GM18508 (cell line): ENCODE results near the gene SAFB.
A peak's percentile ranks its signal among the peaks of the same experiment; 100 is the strongest.
"Not testable (repeated sequence)": the region's sequence is repeated elsewhere in the genome, so short reads cannot be mapped to it uniquely, and the experiment has no call there.

Experiments
- ATAC-seq: cut with Tn5 transposase; IDR thresholded peaks from one replicate; pipeline ENCODE4 v1.9.1; 2021; ENCODE audit warnings: moderate number of reproducible peaks; ENCODE audit not compliant: insufficient read depth, unreplicated experiment

Gene SAFB

DNA sequence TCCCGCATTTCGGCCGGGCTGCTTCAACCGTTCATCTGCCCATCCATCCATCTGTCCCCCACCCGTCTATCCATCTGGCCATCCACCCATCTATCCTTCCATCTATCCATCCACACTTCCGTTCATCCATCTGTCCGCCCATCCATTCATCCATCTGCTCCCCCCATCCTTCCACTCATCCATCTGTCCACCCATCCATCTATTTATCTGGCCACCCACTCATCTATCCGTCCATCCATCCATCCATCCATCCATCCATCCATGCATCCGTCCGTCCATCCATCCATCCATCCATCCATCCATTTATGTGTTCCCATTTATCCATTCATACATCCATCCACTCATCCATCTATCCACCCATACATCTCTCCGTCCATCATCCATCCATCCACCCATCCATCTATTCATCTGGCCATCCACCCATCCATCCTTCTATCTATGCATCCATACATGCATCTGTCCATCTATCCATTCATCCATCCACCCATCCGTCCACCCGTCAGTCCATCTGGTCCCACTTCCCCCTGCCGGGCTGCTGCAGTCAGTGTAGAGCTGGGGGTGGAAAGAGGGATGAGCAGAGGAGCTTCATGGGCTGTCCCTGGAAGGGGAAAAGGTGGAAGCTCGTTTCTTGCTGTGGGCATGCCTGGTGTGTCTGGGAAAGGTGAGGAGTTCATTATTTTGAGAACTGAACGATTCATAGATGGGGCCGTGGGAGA is 58.7 kb downstream of the SAFB start:
- ATAC-seq = no peak

DNA sequence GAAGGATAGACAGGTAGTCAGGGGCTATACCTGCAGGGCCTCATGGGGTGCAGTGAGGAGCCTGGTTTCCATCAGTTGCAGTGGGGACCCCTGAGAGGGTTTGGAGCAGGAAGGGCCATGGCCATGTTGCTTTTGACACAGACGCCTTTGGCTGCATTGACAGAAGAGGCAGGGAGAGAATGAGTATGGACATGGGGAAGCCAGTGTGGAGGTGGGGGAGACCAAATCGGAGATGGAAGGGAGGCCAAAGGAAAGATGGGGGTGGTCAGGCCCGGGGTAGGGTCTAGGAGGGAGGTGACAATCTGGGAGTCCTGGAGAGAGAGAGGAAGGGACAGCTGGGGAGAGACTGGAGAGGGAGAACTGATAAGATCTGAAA is 59.2 kb downstream of the SAFB start:
- no peak for ATAC-seq

DNA sequence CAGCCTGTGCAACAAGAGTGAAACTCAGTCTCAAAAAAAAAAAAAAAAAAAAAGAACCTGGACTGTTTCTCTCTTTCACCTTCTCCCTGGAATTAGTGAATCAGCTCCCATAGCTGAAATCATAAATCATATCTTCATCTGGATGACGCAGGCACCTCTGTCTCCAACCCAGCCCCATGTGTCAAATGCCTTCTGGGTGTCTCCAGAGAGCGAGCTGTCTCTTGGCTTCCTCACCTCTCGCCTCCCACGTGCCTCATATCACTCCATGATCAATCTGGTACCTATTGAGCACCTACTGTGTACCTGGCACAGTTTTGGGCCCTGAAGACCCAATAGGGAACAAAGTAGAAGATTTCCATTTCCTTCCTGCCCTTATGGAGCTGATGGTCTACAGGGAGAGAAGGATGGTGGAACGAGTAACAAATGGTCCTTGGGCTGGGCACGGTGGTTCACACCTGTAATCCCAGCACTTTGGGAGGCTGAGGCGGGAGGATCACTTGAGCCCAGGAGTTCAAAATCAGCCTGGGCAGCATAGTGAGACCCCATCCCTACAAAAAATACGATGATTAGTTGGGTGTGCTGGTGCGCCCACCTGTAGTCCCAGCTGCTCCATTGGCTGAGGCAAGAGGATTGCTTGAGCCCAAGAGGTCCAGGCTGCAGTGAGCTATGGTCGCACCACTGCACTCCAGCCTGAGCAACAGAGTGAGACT is 60.4 kb downstream of the SAFB start:
- ATAC-seq = no peak

DNA sequence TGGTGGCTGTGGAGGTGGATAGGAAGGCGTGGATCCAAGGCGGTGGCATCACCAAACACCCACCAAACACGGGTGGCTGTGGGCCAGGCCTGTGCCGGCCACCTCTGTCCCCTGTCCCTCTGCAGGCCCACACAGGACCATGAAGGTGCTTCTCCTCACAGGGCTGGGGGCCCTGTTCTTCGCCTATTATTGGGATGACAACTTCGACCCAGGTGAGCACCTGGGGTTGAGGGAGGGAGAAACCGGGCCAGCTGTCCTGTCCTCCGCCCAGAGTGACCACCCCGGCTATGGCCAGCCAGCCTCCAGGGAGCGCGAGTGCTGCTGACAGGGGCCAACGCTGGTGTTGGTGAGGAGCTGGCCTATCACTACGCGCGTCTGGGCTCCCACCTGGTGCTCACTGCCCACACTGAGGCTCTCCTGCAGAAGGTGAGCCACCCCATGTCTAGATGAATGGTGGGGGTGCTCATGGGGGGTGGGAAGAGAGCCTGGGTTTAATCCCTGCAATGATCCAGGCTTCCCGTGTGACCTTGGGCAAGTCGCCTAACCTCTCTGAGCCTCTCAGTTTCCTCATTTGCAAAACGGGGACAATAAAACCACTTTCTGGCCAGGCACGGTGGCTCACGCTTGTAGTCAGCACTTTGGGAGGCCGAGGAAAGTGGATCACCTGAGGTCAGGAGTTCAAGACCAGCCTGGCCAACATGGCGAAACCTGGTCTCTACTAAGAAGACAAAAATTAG is 62.0 kb downstream of the SAFB start:
- no peak for ATAC-seq

DNA sequence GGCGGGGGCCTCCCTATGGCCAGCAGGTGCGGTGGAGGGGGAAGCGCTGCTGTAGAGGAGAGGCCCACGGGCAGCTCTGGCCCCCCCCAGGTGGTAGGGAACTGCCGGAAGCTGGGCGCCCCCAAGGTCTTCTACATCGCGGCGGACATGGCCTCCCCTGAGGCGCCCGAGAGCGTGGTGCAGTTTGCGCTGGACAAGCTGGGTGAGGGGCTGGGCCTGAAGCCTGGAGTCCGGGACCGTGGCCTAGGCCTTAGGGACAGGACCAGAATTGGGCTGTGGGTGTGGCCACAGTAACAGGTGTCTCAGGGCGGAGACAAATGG is 63.4 kb downstream of the SAFB start:
- no peak for ATAC-seq

DNA sequence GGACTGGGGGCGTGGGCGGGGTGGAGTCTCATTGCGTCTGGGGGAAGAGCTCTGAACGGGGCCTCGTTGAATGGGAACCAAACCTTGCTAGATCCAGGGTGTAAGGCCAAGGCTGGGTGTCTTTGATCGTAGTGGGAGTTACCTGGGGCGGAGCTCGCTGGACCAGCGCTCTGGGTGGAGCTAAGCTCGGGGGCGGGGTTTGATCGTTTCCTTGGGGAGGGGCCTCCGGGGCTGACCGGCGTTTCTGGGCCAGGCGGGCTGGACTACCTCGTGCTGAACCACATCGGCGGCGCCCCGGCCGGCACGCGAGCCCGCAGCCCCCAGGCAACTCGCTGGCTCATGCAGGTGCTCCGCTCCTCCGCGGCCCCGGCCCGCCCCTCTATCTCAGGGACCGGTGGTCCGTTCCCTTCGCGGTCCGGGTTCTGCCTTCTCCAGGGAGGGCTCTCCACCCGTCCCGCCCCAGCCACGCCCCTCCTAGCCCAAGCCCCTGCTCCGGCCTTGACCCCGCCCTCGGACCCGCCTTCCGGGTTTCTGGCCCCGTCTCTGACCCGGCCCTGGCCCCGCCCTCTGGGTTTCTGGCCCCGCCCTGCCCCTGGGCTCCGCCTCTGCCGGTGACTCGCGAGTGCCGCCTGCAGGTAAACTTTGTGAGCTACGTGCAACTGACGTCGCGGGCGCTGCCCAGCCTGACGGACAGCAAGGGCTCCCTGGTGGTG is 63.9 kb downstream of the SAFB start:
- ATAC-seq = peak; percentile 29

DNA sequence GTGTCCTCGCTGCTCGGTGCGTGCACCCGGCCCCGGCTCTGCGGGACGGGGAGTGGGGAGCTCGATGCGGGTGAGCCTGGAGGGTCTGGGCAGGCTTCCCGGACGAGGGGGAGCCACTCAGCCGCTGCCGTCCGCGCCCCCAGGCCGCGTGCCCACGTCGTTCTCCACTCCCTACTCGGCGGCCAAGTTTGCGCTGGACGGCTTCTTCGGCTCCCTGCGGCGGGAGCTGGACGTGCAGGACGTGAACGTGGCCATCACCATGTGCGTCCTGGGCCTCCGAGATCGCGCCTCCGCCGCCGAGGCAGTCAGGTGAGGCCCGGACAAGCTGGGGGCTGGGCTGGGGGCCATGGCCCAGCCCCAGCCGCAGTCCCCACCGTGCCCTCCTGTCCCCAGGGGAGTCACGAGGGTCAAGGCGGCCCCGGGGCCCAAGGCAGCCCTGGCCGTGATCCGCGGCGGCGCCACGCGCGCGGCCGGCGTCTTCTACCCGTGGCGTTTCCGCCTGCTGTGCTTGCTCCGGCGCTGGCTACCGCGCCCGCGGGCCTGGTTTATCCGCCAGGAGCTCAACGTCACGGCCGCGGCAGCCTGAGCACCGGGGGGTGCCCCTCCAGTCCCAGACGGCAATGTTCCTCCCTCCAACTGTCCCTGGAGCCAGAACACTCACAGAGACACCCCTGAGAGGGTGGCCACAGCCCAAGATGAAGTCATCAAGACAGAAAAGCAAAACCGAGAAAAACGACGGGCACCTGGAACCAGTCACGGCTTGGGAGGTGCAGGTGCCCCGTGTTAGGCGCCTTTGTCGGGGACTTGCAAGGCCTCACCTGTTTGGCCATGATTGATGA is 64.7 kb downstream of the SAFB start:
- no peak for ATAC-seq

DNA sequence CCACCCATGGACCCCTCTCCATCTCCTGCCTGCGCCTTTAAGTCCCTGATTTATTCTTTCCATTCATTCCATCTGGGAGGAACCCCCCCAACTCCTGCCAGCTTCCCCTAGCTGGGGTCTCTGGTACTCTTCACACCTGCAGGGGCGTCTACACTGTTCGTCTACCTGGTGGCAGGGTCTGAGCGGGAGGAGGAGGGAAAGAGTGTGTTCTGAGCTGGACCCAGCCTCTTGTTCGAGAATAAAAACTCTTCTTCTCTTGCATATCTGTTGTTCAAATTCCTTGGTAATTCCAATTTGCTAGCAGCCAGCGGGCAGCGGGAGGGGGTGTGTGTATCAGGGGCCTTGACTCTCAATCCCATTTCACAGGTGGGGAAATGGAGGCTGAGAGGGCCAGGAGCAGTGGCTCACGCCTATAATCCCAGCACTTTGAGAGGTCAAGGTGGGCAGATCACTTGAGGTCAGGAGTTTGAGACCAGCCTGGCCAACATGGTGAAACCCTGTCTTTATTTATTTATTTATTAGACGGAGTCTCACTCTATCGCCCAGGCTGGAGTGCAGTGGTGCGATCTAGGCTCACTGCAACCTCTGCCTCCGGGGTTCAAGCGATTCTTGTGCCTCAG is 65.5 kb downstream of the SAFB start:
- not testable (repeated sequence) for ATAC-seq

DNA sequence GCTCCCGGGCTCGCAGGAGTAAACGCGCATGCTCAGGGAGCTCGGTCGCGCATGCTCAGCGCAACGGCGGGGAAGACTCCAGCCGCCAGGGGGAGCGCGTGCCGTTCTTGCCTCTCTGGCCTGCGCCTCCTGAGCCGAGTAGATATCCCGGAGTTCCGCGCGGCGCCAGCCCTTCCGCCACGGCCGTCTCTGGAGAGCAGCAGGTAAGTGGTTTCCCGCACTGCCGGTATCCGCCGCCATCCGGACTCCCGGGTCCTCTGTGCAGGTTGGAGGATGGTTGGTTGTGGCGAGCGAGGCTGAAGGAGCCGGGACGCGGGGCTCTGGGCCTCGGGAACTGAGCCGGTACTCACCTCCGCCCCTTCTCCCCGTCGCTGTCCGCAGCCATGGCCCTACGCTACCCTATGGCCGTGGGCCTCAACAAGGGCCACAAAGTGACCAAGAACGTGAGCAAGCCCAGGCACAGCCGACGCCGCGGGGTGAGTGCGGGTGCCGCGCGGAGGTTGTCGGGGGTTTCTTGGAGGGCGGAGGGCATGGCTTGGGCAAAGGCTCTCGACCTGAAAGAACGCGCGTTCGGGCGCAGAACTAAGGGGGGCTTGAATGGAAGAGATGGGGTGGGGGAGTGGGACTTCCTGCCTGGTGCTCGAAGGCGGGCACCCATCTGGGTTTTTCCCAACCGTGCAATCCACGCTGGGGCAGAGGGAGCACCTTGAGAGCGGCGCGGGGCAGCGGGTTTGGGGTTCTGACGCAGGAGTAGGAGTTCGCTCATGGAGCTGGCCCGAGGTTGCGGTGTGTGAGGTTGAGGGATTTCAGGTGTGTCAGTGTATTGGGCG is 67.5 kb downstream of the SAFB start, which contains the start of gene RPL36:
Gene RPL36, plus strand, starts transcription at position 171 of the 830 bp plus-strand sequence. Its CDS starts 213 bp downstream, at position 384.
- ATAC-seq = no peak

DNA sequence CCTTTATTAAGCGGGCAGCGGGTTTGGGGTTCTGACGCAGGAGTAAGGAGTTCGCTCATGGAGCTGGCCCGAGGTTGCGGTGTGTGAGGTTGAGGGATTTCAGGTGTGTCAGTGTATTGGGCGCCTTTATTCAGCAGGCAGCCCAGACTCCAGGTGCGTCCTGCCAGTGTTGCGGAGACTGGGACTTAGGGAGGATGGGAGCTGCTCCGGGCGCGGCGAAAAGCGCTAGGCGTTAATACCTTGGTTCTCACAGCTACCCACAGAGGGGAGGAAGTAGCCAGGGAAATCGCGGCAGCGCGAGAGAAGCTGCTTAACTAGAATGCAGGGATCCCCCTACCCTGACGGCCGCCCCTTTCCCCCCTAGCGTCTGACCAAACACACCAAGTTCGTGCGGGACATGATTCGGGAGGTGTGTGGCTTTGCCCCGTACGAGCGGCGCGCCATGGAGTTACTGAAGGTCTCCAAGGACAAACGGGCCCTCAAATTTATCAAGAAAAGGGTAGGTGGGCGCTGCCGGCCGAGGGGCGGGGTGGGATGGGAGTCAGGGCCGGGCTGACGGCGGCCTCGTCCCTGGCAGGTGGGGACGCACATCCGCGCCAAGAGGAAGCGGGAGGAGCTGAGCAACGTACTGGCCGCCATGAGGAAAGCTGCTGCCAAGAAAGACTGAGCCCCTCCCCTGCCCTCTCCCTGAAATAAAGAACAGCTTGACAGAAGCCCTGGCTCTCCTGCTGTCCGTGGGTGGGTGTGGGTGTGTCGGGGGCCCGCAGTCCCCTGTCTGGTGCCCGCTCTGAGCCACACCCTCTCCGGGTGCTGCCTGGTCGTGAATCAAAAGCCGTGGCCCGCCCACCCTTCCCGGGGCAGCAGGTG is 68.3 kb downstream of the SAFB start:
- ATAC-seq = no peak

DNA sequence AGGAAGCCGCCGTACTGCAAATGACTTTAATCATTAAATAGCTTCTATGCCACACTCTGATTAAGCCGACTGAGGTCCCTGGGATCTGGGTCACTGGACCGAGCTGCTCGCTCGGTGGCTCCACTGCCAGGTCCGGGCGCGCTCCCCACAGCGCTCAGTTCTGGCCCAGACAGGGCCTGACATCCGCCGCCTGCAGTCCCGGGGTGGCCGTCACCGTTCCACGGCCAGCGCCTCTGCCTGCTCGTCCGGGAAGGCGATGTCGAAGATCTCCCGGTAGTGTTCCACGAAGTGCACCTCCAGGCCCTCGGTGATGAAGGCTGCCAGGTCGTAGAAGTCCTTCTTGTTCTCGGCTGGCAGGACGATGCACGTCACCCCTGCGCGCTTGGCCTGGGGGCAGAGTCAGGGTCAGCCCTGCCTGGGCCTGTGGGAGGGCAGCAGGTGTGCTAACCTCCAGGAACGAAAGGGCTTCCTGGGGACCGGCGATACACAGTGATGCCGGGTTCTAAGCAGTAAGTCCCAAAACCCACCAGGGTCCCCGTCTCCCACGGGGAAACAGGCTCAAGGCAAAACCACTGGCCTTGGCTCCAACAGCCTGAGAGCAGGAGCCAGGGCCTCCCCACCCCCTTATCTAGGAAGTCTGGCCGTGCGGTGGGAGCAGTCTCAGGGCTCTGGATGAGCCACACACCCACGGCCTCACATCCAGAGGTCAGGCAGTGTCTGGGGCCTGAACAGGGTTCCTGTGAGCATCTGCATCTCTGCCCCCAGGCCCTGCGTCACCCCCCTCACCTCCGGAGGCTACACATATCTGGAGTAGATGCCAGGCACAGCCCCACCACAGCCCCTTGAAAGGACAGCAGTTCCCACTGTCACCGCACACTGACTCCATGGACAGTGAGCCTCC is 69.2 kb downstream of the SAFB start:
- no peak for ATAC-seq

DNA sequence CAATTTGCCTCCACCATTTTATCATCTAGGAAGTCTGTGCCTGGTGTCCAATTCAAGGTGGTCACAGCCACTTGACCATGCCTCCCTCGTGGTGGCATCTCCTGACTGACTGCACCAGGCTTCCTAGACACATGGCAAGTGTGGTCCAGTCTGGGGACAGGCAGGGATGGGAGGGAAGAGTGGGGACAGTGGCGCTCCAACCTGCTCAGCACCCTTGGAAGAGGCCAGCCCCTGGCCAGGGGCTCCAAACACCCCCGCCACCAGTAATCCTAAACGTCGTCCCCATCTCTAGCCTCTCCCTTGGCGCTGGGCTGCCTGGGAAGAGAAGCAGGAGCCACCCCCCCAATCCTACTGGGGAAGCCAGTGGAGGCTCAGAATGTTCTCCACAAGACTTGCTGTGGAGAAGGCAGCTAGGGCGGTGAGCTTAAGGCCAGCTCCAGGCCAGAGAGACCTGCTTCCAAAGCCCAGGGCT is 69.9 kb downstream of the SAFB start:
- ATAC-seq = no peak

DNA sequence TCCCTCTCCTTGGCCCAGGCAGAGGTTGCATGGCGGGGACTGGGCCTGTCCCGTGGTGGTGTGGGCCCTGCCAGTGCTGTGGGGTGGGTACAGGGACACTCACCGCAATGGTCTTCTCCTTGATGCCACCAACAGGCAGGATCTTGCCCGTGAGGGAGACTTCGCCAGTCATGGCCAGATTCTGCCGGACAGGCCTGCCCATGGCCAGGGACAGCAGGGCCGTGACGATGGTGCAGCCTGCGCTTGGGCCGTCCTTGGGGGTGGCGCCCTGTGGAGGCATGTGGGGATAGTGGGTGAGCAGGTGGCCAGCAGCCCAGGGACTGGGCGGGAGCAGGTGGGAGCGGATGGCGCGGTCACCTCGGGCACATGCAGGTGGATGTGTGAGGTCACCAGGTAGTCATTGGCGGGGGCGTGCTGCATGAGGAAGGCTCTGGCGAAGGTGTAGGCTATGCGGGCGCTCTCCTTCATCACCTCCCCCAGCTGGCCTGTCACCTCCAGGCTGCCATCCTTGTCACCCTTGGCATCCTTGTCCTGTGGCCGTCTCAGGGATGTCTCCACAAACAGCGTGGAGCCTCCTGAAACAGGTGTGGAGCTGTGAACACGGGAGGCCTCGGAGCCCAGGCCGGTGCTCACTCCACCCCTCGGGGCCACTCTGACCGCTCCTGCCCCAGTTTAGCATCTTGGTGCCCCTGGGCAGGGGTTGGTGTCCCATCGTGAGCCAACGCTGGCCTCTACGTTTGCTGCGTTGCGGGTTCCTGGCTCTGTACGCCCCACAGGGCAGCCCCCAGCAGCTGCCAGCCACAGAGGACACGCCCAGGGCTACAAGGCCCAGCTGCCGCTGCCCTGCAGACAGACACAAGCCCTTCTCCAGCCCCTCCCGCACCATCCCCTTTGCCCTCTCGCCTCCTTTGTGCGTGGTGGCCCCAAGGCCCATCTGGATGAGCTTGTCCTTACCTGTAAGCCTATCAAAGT is 70.6 kb downstream of the SAFB start:
- no peak for ATAC-seq

DNA sequence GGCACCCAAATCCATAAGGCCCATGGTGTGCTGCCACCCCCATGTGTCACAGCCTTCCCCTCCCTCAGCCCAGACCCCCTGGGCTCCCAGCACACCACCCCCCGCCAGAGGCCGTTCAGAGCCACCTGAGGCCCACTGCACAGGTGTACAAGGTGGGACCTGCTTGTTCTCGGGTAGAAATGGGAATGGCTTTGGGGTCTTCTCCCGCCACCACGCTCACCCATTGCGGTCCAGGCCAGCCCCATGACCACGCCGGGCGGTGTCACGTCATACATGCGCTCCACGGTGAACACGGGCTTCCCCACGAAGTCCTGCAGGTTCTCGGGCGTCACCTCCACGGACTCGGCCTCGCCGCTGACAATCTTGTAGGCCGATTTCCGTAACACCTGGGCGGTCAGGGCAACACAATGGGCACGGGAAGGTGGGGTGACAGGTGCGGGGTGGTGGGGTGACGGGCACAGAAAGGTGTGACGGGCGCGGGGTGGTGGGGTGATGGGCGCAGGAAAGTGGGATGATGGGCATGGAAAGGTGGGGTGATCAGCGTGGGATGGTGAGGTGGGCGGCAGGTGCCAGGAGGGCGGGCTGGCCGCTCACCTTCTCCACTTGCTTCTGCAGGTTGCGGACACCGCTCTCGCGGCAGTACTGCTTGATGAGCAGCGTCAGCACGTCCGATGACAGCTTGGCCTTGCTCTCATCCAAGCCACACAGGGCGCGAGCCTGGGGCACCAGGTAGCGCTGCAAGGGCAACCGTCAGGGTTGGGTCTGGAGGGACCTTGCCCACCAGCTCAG is 71.5 kb downstream of the SAFB start:
- no peak for ATAC-seq
